Gastroesophageal sphincter (tissue), 3 donors: Measurements from ENCODE around the gene PRDM2.

ENCODE experiments used
- EP300 ChIP-seq: sonication (generic); formaldehyde crosslinking; IDR thresholded peaks from one replicate; pipeline ENCODE4 v1.6.1; 2017; ENCODE audit warnings: antibody characterized with exemption, mild to moderate bottlenecking
- POLR2A ChIP-seq, 2 donors: fragments of 450-650 bp; IDR thresholded peaks; one replicate each; pipeline ENCODE4 v1.6.1; 2017; ENCODE audit warnings: antibody characterized with exemption in 2 of 2, mild to moderate bottlenecking in 2 of 2, moderate library complexity in 1 of 2
- POLR2AphosphoS5 ChIP-seq: sonication (generic); formaldehyde crosslinking; IDR thresholded peaks from one replicate; pipeline ENCODE4 v1.6.1; 2017; ENCODE audit warnings: antibody characterized with exemption
- TF ChIP-seq, protein P1 (sequence below), 4 experiments: fragments of 200-600 bp in 2 of 4; fragments of 450-650 bp in 2 of 4; sonication (generic) in 1 of 4; IDR thresholded peaks; one replicate each; pipeline ENCODE4 v1.5.1; 2017 to 2019; ENCODE audit warnings: antibody characterized with exemption in 4 of 4, mild to moderate bottlenecking in 2 of 4, moderate library complexity in 2 of 4

DNA sequence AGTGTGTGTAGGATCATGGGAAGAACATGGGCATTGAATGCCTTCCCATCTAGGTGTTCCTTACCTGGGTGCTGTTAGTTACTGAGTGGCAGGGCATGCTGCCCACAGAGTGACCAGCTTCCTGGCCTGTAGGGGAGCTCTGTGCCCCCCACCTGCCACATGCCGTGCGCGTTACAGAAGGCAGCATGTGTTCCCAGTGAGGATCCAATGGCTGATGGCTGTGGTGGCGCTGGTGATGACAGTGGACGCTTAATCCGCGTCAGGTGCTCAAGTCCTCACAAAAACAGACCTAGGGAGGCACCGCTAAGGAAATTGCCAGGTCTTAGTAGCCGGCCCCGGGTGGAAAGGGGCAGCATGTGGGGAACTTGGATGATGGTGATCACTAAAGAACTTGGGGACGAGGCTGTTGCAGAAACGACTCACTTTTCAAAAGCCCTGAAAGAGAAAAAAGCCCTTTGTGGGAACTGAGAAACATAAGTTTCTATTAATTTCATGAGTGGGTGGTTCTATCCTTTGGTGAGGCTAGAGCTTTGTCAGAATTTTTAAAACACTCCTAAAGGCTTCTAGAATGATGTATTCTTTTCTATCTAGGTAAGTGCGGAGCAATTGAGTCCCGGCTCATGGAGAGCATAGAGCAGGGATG, 93.2 kb downstream of the PRDM2 start:
- TF ChIP-seq POLR2A (IDR thresholded peaks at IDR 0.05) (no peak), POLR2AphosphoS5 (no peak), EP300 (no peak)
- TF ChIP-seq, protein P1, sequence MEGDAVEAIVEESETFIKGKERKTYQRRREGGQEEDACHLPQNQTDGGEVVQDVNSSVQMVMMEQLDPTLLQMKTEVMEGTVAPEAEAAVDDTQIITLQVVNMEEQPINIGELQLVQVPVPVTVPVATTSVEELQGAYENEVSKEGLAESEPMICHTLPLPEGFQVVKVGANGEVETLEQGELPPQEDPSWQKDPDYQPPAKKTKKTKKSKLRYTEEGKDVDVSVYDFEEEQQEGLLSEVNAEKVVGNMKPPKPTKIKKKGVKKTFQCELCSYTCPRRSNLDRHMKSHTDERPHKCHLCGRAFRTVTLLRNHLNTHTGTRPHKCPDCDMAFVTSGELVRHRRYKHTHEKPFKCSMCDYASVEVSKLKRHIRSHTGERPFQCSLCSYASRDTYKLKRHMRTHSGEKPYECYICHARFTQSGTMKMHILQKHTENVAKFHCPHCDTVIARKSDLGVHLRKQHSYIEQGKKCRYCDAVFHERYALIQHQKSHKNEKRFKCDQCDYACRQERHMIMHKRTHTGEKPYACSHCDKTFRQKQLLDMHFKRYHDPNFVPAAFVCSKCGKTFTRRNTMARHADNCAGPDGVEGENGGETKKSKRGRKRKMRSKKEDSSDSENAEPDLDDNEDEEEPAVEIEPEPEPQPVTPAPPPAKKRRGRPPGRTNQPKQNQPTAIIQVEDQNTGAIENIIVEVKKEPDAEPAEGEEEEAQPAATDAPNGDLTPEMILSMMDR (IDR thresholded peaks at IDR 0.05), result no peak
